ENCODE results near the gene KRTAP12-3.

DNA sequence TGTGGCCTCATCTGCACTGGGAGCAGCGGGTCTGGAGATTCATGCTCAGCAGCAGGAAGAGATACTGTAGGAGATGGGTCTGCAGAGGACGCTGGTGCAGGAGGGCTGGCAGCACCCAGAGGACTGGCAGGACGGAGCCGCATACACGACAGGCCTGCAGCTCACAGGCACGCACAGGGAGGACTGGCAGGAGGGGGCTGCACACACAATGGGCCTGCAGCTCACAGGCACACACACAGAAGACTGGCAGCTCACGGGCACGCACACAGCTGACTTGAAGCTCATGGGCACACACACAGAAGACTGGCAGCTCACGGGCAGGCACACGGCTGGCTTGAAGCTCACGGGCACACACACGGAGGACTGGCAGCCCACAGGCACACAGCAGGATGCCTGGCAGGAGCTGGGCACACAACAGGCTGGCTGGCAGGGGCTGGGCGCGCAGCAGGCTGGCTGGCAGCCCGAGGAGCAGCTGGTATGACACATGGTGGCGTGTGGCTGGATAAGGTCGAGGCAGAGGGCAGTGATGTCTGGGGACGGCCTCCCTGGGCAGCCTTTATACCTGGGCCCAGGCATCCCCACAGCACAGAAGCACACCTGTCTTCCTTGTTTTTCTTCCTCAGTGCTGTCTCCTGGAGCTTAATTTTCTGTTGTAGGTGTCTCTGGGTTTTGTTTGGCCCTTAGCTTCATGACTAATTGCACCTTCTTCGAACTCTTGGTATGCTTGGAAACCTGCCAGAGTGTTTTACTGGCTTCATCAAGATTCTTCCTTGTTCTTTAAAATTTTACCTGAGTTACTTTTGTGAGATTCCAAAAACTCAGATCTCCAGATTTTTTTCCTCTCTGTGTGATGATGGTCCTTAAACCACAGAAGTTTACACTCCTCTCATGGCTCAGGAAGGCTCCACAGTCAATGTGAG lies 8.9 kb downstream of the KRTAP12-3 start, which contains the start of gene KRTAP12-2:
- no peak for TF ChIP-seq POLR2A (IDR thresholded peaks at IDR 0.05)
- TF ChIP-seq, protein P1, sequence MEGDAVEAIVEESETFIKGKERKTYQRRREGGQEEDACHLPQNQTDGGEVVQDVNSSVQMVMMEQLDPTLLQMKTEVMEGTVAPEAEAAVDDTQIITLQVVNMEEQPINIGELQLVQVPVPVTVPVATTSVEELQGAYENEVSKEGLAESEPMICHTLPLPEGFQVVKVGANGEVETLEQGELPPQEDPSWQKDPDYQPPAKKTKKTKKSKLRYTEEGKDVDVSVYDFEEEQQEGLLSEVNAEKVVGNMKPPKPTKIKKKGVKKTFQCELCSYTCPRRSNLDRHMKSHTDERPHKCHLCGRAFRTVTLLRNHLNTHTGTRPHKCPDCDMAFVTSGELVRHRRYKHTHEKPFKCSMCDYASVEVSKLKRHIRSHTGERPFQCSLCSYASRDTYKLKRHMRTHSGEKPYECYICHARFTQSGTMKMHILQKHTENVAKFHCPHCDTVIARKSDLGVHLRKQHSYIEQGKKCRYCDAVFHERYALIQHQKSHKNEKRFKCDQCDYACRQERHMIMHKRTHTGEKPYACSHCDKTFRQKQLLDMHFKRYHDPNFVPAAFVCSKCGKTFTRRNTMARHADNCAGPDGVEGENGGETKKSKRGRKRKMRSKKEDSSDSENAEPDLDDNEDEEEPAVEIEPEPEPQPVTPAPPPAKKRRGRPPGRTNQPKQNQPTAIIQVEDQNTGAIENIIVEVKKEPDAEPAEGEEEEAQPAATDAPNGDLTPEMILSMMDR (IDR thresholded peaks at IDR 0.05): no peak
